ENCODE data around the gene PSMD8. TPM values are rescaled to one million over a fixed set of nuclear protein-coding genes. Genes with fewer than 3 reads are reported as not detected.

PSMD8 gene
- total RNA-seq, 1 donor from 2014 or later, result 162 TPM

- peaks cover 2% of the 10 kb centered on the region for H3K27me3 Mint-ChIP-seq (ENCODE audit: unreplicated experiment)
- peak overlapping the region; percentile 100 for H3K4me3 Mint-ChIP-seq (ENCODE audit: unreplicated experiment)
- DNase-seq (ENCODE audit: extremely low spot score, unreplicated experiment), result no peak
- H3K36me3 Mint-ChIP-seq (ENCODE audit: unreplicated experiment), result peaks cover 11% of the 10 kb centered on the region
- TF ChIP-seq, protein P1, sequence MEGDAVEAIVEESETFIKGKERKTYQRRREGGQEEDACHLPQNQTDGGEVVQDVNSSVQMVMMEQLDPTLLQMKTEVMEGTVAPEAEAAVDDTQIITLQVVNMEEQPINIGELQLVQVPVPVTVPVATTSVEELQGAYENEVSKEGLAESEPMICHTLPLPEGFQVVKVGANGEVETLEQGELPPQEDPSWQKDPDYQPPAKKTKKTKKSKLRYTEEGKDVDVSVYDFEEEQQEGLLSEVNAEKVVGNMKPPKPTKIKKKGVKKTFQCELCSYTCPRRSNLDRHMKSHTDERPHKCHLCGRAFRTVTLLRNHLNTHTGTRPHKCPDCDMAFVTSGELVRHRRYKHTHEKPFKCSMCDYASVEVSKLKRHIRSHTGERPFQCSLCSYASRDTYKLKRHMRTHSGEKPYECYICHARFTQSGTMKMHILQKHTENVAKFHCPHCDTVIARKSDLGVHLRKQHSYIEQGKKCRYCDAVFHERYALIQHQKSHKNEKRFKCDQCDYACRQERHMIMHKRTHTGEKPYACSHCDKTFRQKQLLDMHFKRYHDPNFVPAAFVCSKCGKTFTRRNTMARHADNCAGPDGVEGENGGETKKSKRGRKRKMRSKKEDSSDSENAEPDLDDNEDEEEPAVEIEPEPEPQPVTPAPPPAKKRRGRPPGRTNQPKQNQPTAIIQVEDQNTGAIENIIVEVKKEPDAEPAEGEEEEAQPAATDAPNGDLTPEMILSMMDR (IDR thresholded peaks at IDR 0.05), result no peak
- H3K4me1 Mint-ChIP-seq (ENCODE audit: unreplicated experiment), result peaks cover 24% of the 10 kb centered on the region
- no peaks in the 10 kb centered on the region for H3K9me3 Mint-ChIP-seq (ENCODE audit: unreplicated experiment)
- H3K27ac Mint-ChIP-seq (ENCODE audit: unreplicated experiment), result no peak overlapping the region
These were observed 2.2 kb downstream of the PSMD8 start for GRCh38 chr19:38376576-38376975.

- Mint-ChIP-seq H3K4me1 (ENCODE audit: unreplicated experiment) (peaks cover 24% of the 10 kb centered on the region), H3K36me3 (ENCODE audit: unreplicated experiment) (peaks cover 16% of the 10 kb centered on the region), H3K4me3 (ENCODE audit: unreplicated experiment) (peak overlapping the region; percentile 100), H3K9me3 (ENCODE audit: unreplicated experiment) (no peaks in the 10 kb centered on the region), H3K27ac (ENCODE audit: unreplicated experiment) (no peak overlapping the region), H3K27me3 (ENCODE audit: unreplicated experiment) (no peaks in the 10 kb centered on the region)
- TF ChIP-seq, protein P1 (IDR thresholded peaks at IDR 0.05), result no peak
- DNase-seq (ENCODE audit: extremely low spot score, unreplicated experiment), result no peak
These were observed 2.7 kb downstream of the PSMD8 start for GRCh38 chr19:38377052-38377451.

DNA sequence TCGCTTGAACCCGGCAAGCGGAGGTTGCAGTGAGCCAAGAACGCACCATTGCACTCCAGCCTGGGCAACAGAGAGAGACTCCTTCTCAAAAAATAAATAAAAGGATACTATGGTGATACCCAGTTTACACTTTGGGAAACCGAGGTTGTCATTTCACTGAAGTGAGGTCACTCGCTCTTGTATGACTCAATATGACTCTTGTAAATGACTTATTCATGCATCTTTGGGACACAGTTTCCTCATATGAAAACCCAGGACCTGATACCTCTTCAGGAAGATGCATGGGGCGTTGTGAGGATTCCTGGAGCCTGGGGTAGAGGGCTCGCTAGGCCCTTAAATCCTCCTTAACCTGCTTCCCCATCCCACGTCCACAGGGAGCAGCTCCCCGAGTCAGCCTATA is 4.5 kb downstream of the PSMD8 start:
- no peaks in the 10 kb centered on the region for H3K9me3 Mint-ChIP-seq (ENCODE audit: unreplicated experiment)

GRCh38 chr19:38381138-38381537 is 6.8 kb downstream of the PSMD8 start:
- Mint-ChIP-seq H3K27me3 (ENCODE audit: unreplicated experiment) (no peaks in the 10 kb centered on the region), H3K9me3 (ENCODE audit: unreplicated experiment) (no peaks in the 10 kb centered on the region), H3K4me3 (ENCODE audit: unreplicated experiment) (no peak overlapping the region), H3K4me1 (ENCODE audit: unreplicated experiment) (peaks cover 6% of the 10 kb centered on the region), H3K36me3 (ENCODE audit: unreplicated experiment) (peaks cover 29% of the 10 kb centered on the region), H3K27ac (ENCODE audit: unreplicated experiment) (no peak overlapping the region)
- TF ChIP-seq, protein P1 (IDR thresholded peaks at IDR 0.05), result no peak
- no peak for DNase-seq (ENCODE audit: extremely low spot score, unreplicated experiment)

More for the DNA sequence above, 4.5 kb downstream of the PSMD8 start:
- Mint-ChIP-seq H3K36me3 (ENCODE audit: unreplicated experiment) (peaks cover 25% of the 10 kb centered on the region), H3K4me3 (ENCODE audit: unreplicated experiment) (no peak overlapping the region), H3K27ac (ENCODE audit: unreplicated experiment) (no peak overlapping the region), H3K27me3 (ENCODE audit: unreplicated experiment) (no peaks in the 10 kb centered on the region), H3K4me1 (ENCODE audit: unreplicated experiment) (peaks cover 23% of the 10 kb centered on the region)
- DNase-seq (ENCODE audit: extremely low spot score, unreplicated experiment), result no peak
- TF ChIP-seq, protein P1 (IDR thresholded peaks at IDR 0.05), result no peak

DNA sequence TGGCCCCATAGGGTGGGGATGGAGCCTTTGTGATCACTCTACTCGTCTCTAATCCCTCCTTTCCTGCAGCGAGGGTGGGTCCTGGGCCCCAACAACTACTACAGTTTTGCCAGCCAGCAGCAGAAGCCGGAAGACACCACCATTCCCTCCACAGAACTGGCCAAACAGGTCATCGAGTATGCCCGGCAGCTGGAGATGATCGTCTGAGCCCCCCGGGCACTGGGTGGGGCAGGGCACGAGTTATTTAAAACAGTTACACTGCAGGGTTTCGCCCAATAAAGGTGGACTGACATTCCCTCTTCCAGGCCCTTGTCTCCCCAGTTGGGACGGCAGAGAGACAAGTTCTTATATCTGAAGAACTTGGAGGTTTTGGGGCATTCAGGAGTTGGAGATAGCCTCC is 8.8 kb downstream of the PSMD8 start:
- no peak for DNase-seq (ENCODE audit: extremely low spot score, unreplicated experiment)
- TF ChIP-seq, protein P1 (IDR thresholded peaks at IDR 0.05), result no peak
- H3K27ac Mint-ChIP-seq (ENCODE audit: unreplicated experiment), result no peak overlapping the region

More for the DNA sequence above, 8.8 kb downstream of the PSMD8 start:
- Mint-ChIP-seq H3K4me1 (ENCODE audit: unreplicated experiment) (peaks cover 4% of the 10 kb centered on the region), H3K4me3 (ENCODE audit: unreplicated experiment) (no peak overlapping the region), H3K9me3 (ENCODE audit: unreplicated experiment) (no peaks in the 10 kb centered on the region), H3K36me3 (ENCODE audit: unreplicated experiment) (peaks cover 29% of the 10 kb centered on the region), H3K27me3 (ENCODE audit: unreplicated experiment) (no peaks in the 10 kb centered on the region)

Measured in osteocyte (in vitro differentiated cells).